GM13977 (cell line): Measurements from ENCODE around the gene CNDP1.
"Not testable (repeated sequence)": the region's sequence is repeated elsewhere in the genome, so short reads cannot be mapped to it uniquely, and the experiment has no call there.

Experiments used
- DNase-seq: peaks from one replicate; pipeline ENCODE4 v3.0.0; 2012; ENCODE audit warnings: low spot score
- CTCF ChIP-seq: IDR thresholded peaks from 2 replicates; pipeline ENCODE4 v1.5.1; 2012; ENCODE audit warnings: mild to moderate bottlenecking, control low read depth; ENCODE audit not compliant: insufficient read depth; ENCODE audit errors: extremely low read depth, missing control alignments
- in situ Hi-C: fragments of 300-500 bp; cut with MboI; formaldehyde crosslinking; loops from one replicate; pipeline ENCODE4 v1.12.0; 2022; ENCODE audit warnings: low sequenced_read_pairs, low pct_unique_long_range_greater_than_20kb, mixed read lengths, inconsistent platforms; ENCODE audit not compliant: unreplicated experiment

The CNDP1 gene

GRCh38 chr18:74519320-74520095 is 14.8 kb upstream of the CNDP1 start:
- DNase-seq, result no peak
- TF ChIP-seq CTCF, result no peak
- in situ Hi-C loops, result no loop called here

- no peak for DNase-seq
- in situ Hi-C loops, result no loop called here
- no peak for TF ChIP-seq CTCF
Measured at GRCh38 chr18:74520096-74520833, 14.0 kb upstream of the CNDP1 start.

- no peak for DNase-seq
- in situ Hi-C loops, result no loop called here
- no peak for TF ChIP-seq CTCF
Measured at GRCh38 chr18:74521068-74521725, 13.1 kb upstream of the CNDP1 start.

GRCh38 chr18:74522635-74523548 is 11.4 kb upstream of the CNDP1 start:
- TF ChIP-seq CTCF, result no peak
- no peak for DNase-seq
- in situ Hi-C loops, result no loop called here

- no peak for DNase-seq
- in situ Hi-C loops, result no loop called here
- TF ChIP-seq CTCF, result no peak
Measured at GRCh38 chr18:74524097-74524496, 10.2 kb upstream of the CNDP1 start.

- in situ Hi-C loops, result loop anchor here (25.0 kb wide), 1 partner anchor 313 kb away; no protein-coding TSS in a partner anchor
Measured at GRCh38 chr18:74524915-74525314, 9.4 kb upstream of the CNDP1 start.

More at GRCh38 chr18:74524915-74525314, 9.4 kb upstream of the CNDP1 start:
- not testable (repeated sequence) for DNase-seq
